Measurements from ENCODE around the gene CACTIN. TPM values are rescaled to one million over a fixed set of nuclear protein-coding genes. Genes with fewer than 3 reads are reported as not detected.

CACTIN gene
- polyA plus RNA-seq, 1 experiment: 9.3 TPM

GRCh38 chr19:3575949-3576673 lies 50.5 kb downstream of the CACTIN start:
- Histone ChIP-seq H3K27ac (ENCODE audit: low read depth, low read length) (no peak overlapping the region), H3K4me3 (ENCODE audit: low read depth, low read length) (no peak overlapping the region; the same call in 1 of the 2 replicates), H3K27me3 (ENCODE audit: control insufficient read depth, insufficient read depth, low read length) (no peaks in the 10 kb centered on the region), H3K9me3 (ENCODE audit: control insufficient read depth, insufficient read depth, low read length) (no peaks in the 10 kb centered on the region; the same call in 1 of the 2 replicates)
- no peak for TF ChIP-seq CTCF (IDR thresholded peaks at IDR 0.05; ENCODE audit: low read depth, low read length)
- DNase-seq (ENCODE audit: low read depth, low spot score): no peak
- ChIA-PET CTCF (interaction anchor here (0.6 kb wide), 1 partner anchor 691 kb away, joined by 3 read pairs; no protein-coding TSS in a partner anchor), POLR2A (no interaction called here)

- Histone ChIP-seq H3K27ac (ENCODE audit: low read depth, low read length) (no peak overlapping the region), H3K9me3 (ENCODE audit: control insufficient read depth, insufficient read depth, low read length) (no peaks in the 10 kb centered on the region; the same call in 1 of the 2 replicates), H3K4me3 (ENCODE audit: low read depth, low read length) (no peak overlapping the region), H3K27me3 (ENCODE audit: control insufficient read depth, insufficient read depth, low read length) (no peaks in the 10 kb centered on the region)
- ChIA-PET CTCF (no interaction called here), POLR2A (no interaction called here)
- DNase-seq (ENCODE audit: low read depth, low spot score): no peak
- peak; percentile 27; the same call in 1 of the 2 replicates for TF ChIP-seq CTCF (IDR thresholded peaks at IDR 0.05; ENCODE audit: low read depth, low read length)
Measured at GRCh38 chr19:3575260-3575741, 51.3 kb downstream of the CACTIN start.

- ChIA-PET POLR2A (interaction anchor here (0.5 kb wide), 2 partner anchors 236 to 1914 kb away, joined by 3 read pairs; no protein-coding TSS in a partner anchor), CTCF (no interaction called here)
- H3K27ac ChIP-seq (ENCODE audit: low read depth, low read length): no peak overlapping the region
Measured at GRCh38 chr19:3573858-3574637, 52.5 kb downstream of the CACTIN start.

GRCh38 chr19:3573162-3573857 lies 53.3 kb downstream of the CACTIN start:
- no peaks in the 10 kb centered on the region for H3K27me3 ChIP-seq (ENCODE audit: control insufficient read depth, insufficient read depth, low read length)
- ChIA-PET CTCF (no interaction called here), POLR2A (no interaction called here)
- H3K9me3 ChIP-seq (ENCODE audit: control insufficient read depth, insufficient read depth, low read length): no peaks in the 10 kb centered on the region; the same call in 1 of the 2 replicates
- no peak for TF ChIP-seq CTCF (IDR thresholded peaks at IDR 0.05; ENCODE audit: low read depth, low read length)
- peak overlapping the region; percentile 61 for H3K27ac ChIP-seq (ENCODE audit: low read depth, low read length)
- peak overlapping the region; percentile 80 for H3K4me3 ChIP-seq (ENCODE audit: low read depth, low read length)
- DNase-seq (ENCODE audit: low read depth, low spot score): no peak

More at GRCh38 chr19:3573858-3574637, 52.5 kb downstream of the CACTIN start:
- peak overlapping the region; percentile 80 for H3K4me3 ChIP-seq (ENCODE audit: low read depth, low read length)
- H3K27me3 ChIP-seq (ENCODE audit: control insufficient read depth, insufficient read depth, low read length): no peaks in the 10 kb centered on the region
- no peak for TF ChIP-seq CTCF (IDR thresholded peaks at IDR 0.05; ENCODE audit: low read depth, low read length)
- no peaks in the 10 kb centered on the region; the same call in 1 of the 2 replicates for H3K9me3 ChIP-seq (ENCODE audit: control insufficient read depth, insufficient read depth, low read length)
- peak; percentile 75 for DNase-seq (ENCODE audit: low read depth, low spot score)

Measured in AG04450 (cell line).